Frontal cortex (tissue), 4 donors: ENCODE data around the gene GALR3. TPM values are rescaled to one million over a fixed set of nuclear protein-coding genes. Genes with fewer than 3 reads are reported as not detected.
"Not testable (repeated sequence)": the region's sequence is repeated elsewhere in the genome, so short reads cannot be mapped to it uniquely, and the experiment has no call there.

ENCODE experiments used
- DNase-seq, 2 donors: peaks; one replicate each; pipeline ENCODE4 v3.0.0; 2012; ENCODE audit warnings: low spot score in 2 of 2
- FAIRE-seq: peaks from 2 replicates; lab custom pipeline; 2012; peaks lifted over from hg19 to GRCh38; lab: Jason Lieb, UNC
- total RNA-seq: library from RNA; depleted of rRNA; stranded (reverse); fragments of >200 nt; gene quantifications from one replicate; pipeline ENCODE4 v1.2.3, GENCODE V29; 2014
- donor health status: control.
- donor health status: control.
- donor health status: control.

GALR3 gene
- total RNA-seq = not detected

DNA sequence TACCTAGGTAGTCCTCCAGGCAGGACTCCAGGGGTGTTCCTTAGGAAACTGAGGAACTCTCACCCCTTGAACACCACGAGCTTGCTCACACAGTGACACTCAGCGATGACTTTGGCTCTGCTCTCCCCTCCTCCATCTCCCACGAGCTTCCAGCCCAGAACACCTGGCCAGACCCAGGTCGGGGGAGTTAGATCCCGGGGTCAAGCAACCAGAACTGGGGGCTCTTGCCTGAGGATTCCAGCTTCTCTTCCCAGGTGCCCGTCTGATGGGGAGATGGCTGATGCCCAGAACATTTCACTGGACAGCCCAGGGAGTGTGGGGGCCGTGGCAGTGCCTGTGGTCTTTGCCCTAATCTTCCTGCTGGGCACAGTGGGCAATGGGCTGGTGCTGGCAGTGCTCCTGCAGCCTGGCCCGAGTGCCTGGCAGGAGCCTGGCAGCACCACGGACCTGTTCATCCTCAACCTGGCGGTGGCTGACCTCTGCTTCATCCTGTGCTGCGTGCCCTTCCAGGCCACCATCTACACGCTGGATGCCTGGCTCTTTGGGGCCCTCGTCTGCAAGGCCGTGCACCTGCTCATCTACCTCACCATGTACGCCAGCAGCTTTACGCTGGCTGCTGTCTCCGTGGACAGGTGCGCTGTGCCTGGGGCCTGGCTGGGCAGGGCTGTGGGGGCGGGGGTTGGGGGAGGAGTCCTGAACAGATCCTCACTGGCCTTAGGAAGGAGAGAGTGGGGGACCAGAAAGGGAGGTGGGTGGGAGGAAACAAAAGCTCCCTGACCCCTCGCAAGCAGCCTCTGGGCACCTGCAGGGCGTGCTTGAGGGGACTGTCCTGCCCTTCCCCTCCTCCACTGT lies at the start of gene GALR3:
Gene GALR3 (plus strand): TSS at position 249 of the 852 bp plus-strand sequence. CDS start 25 bp downstream, at position 274.
- no peak for FAIRE-seq
- DNase-seq = no peak

GRCh38 chr22:37774728-37775127 lies 48.5 kb upstream of the GALR3 start:
- DNase-seq (no peak), FAIRE-seq (no peak)

GRCh38 chr22:37775785-37776638 lies 47.2 kb upstream of the GALR3 start:
- no peak for FAIRE-seq
- no peak for DNase-seq

GRCh38 chr22:37776639-37777005 lies 46.6 kb upstream of the GALR3 start:
- FAIRE-seq = no peak
- no peak for DNase-seq

- no peak for FAIRE-seq
- no peak for DNase-seq
These were observed 46.0 kb upstream of the GALR3 start for GRCh38 chr22:37777122-37777687.

DNA sequence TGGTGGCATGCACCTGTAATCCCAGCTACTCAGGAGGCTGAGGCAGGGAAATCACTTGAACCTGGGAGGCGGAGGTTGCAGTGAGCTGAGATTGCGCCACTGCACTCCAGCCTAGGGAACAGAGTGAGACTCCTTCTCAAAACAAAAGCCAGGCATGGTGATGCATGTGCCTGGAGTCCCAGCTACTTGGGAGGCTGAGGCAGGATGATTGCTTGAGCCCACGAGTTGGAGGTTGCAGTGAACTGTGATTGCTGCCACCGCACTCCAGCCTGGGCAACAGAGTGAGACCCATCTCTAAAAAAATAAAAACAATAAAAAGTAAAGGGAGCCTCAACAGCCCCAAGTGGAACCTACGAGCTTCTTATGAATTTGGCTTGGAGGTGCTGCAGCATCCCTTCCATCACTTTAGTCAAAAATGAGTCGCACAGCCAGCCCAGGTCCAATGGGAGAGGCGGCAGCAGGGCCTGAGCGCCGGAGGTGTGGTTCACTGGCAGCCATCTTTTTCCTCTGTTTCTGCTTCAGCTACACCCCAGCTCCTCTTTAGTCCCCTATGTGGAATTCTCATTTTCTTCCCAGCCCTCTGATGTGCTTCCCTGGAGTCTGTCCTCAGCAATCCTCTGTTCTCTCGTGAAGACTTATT lies 44.7 kb upstream of the GALR3 start:
- DNase-seq = no peak
- no peak for FAIRE-seq

GRCh38 chr22:37781434-37782059 lies 41.6 kb upstream of the GALR3 start:
- FAIRE-seq (no peak), DNase-seq (no peak)

DNA sequence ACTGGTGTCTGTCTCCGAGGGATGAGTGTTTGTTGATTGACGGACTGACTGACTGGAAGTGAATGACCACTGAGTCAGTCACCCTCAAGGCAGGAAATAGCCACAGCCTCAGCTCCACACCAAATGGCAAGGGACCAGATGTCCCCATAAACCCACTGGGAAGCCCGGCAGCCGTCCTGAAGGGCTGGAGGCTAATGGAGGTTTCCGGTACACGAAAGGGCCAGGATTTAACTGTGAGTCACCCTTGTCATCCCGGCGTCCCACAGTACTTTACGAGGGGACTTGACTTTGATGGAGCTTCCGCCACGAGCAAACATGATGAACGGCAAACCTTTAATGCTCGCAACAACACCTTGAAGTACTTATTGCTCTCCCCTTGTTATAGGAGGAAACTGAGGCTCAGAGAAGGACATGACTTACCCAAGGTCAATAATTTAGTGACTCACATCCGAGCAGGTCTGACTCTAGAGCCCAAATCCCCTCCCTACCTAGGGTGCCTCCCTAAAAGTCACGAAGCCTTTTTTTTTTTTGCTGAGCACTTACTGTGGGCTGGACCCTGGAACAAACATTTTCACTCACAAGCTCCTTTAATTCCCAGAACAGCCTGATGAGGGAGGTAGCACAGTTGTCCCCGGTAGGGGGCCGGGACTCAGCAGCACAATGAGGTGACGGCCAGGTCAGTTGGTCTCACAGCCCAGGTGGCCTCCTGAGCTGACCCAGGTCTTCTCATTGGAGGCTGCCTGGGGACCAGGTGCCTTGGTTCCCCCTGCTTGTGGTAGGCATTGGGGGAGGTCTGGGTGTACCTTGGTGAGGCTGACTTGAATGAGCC lies 40.6 kb upstream of the GALR3 start:
- FAIRE-seq = no peak
- DNase-seq = no peak

DNA sequence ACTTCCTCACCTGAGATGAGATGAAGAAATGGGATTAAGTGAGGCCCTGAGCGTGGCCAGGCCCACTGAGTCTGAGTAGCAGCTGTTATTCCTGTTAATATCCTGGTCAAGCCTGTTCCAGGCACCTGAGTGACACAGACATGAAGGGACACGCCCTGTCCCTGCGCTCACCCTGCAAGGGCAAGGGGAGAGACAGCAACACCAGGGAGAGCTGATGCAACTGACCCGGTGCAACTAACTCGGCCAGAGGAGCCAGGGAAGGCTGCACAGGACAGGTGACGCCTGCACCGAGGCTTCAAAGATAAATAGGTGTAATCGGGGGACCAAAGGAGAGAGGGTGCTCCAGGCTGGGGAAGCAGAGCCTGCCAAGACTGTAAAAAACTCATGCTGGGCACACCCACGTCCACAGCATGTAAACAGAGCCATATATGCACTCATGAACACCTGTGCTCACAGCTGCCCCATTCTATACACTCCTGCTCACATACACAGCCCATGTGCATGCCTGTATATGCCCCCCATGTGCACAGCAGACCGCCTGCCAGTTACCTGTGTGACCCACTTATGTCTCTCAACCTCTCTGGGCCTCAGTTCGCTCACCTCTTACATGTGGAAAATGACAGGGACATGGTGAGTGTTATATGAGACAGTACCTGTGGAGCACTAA lies 38.2 kb upstream of the GALR3 start:
- no peak for FAIRE-seq
- DNase-seq = no peak

DNA sequence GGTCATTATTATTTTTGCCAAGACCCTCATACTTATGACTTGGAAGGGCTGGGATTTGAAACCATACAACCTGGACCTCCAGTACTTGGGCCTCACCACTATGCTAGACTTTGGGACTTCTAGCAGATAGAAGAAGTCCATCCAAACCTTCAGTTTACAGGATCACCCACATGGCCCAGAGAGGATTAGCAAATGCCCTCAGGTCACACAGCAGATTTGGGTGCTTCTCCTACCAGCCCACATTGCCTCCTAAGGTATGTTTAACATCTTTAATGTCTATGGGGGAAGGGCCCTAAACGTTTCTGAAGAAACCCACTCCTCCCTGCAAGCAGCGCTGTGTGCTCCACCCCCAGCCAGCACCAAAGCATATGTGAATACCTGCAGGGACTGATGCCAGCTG lies 32.9 kb upstream of the GALR3 start:
- no peak for FAIRE-seq
- no peak for DNase-seq

- FAIRE-seq (no peak), DNase-seq (no peak)
These were observed 30.7 kb upstream of the GALR3 start for GRCh38 chr22:37792494-37792893.

GRCh38 chr22:37794376-37794775 lies 28.8 kb upstream of the GALR3 start:
- no peak for FAIRE-seq
- no peak for DNase-seq

GRCh38 chr22:37796079-37796478 lies 27.1 kb upstream of the GALR3 start:
- FAIRE-seq (no peak), DNase-seq (no peak)

- FAIRE-seq, DNase-seq: not testable (repeated sequence)
These were observed 25.9 kb upstream of the GALR3 start for GRCh38 chr22:37797259-37797658.

- FAIRE-seq (no peak), DNase-seq (no peak)
These were observed 25.2 kb upstream of the GALR3 start for GRCh38 chr22:37797874-37798500.

DNA sequence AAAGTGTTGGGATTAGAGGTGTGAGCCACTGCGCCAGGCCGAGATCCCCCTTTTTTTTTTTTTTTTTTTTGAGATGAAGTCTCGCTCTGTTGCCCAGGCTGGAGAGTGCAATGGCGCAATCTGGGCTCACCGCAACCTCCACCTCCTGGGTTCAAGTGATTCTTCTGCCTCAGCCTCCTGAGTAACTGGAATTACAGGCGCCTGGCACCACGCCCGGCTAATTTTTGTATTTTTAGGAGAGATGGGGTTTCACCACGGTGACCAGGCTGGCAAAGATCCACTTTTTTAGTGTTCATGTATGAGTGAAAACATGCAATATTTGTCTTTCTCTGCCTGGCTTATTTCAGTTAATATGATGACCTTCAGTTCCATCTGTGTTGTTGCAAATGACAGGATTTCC lies 23.2 kb upstream of the GALR3 start:
- DNase-seq, FAIRE-seq: not testable (repeated sequence)

DNA sequence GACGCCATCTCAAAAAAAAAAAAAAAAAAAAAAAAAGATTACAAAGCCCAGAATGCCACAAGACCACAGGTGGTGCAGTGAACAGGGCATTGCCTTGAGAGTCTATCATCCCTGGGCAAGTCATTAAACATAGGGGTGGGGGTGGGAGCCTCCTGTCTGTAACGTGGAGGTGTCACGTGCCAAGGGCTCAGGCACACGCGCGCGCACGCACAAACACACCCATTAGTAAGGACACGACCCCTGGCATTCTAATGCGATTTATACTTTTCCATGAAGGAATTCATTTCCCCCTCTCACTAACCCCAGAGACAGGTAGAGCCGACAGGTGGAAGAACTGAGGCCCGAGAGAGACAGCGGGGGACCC lies 21.3 kb upstream of the GALR3 start:
- FAIRE-seq = no peak

More for the DNA sequence above, 21.3 kb upstream of the GALR3 start:
- no peak for DNase-seq
